Esophagus muscularis mucosa (tissue), 4 donors: Measurements from ENCODE around the gene ERCC6. TPM values are rescaled to one million over a fixed set of nuclear protein-coding genes. Genes with fewer than 3 reads are reported as not detected.

Experiments
- DNase-seq: peaks from one replicate; pipeline ENCODE4 v3.0.0-alpha.2; 2017; ENCODE audit errors: extremely low spot score
- H3K27ac ChIP-seq, 4 donors: fragments of 200-600 bp; sonication (generic); replicated peaks in 1 of 4; 1 replicate in 3 of 4; 2 replicates in 1 of 4; pipeline ENCODE4 v1.5.1; 2016 to 2019; ENCODE audit warnings: mild to moderate bottlenecking in 1 of 4
- H3K27me3 ChIP-seq, 4 donors: fragments of 200-600 bp; sonication (generic); one replicate each; pipeline versions ENCODE4 v1.5.1 to v1.6.0; 2016 to 2019
- H3K36me3 ChIP-seq, 4 donors: fragments of 200-600 bp; sonication (generic); one replicate each; pipeline ENCODE4 v1.5.1; 2016 to 2019
- H3K4me1 ChIP-seq, 4 donors: fragments of 200-600 bp; sonication (generic); one replicate each; pipeline ENCODE4 v1.5.1; 2016 to 2019
- H3K4me3 ChIP-seq, 4 donors: fragments of 200-600 bp; sonication (generic); 1 replicate in 2 of 4; 2 replicates in 2 of 4; pipeline ENCODE4 v1.5.1; 2016 to 2019; ENCODE audit warnings: mild to moderate bottlenecking in 4 of 4, moderate library complexity in 1 of 4
- H3K9me3 ChIP-seq, 4 donors: fragments of 200-600 bp; sonication (generic); 1 replicate in 3 of 4; 2 replicates in 1 of 4; pipeline ENCODE4 v1.5.1; 2016 to 2019
- EP300 ChIP-seq: sonication (generic); formaldehyde crosslinking; IDR thresholded peaks from one replicate; pipeline ENCODE4 v1.6.1; 2017; ENCODE audit warnings: antibody characterized with exemption
- POLR2A ChIP-seq: fragments of 450-650 bp; IDR thresholded peaks from one replicate; pipeline ENCODE4 v1.6.1; 2017; ENCODE audit warnings: antibody characterized with exemption, moderate library complexity, mild to moderate bottlenecking, low read depth
- POLR2AphosphoS5 ChIP-seq, 2 donors: sonication (generic); formaldehyde crosslinking; IDR thresholded peaks; one replicate each; pipeline ENCODE4 v1.6.1; 2017; ENCODE audit warnings: antibody characterized with exemption in 2 of 2
- intact Hi-C: fragments of 100-400 bp; cut with DNase I; formaldehyde crosslinking; loops from one replicate; pipeline ENCODE4 v1.15.1; 2023
- total RNA-seq, 4 donors: library from RNA; depleted of rRNA; stranded (reverse); fragments of >200 nt; gene quantifications; one replicate each; pipeline versions ENCODE4 v1.1.0 to v1.2.1, GENCODE V29; 2016
- TF ChIP-seq, protein P1 (sequence below), 3 experiments: fragments of 200-600 bp in 2 of 3; fragments of 450-650 bp in 1 of 3; sonication (generic) in 2 of 3; IDR thresholded peaks; one replicate each; pipeline ENCODE4 v1.5.1; 2017 to 2019; ENCODE audit warnings: antibody characterized with exemption in 3 of 3, mild to moderate bottlenecking in 2 of 3, moderate library complexity in 1 of 3

Gene ERCC6
- total RNA-seq, 4 donors from 2014 or later = 7.0 to 11.7 (median 9.2) TPM

DNA sequence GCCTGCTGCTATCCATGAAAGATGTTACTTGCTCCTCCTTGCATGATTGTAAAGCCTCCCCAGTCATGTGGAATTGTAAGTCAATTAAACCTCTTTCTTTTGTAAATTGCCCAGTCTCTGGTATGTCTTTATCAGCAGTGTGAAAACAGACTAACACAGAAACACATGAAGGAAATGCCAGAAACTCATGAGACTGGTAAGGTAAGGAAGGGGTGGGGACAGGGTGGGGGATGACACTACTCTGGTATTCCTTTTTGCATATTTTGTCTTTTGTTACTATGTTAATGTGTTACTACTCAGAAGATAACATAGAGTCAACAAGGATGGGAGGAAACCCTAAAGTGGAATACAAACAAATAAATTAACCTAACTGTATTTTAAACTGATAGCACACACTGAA is 73.2 kb downstream of the ERCC6 start:
- TF ChIP-seq, protein P1, sequence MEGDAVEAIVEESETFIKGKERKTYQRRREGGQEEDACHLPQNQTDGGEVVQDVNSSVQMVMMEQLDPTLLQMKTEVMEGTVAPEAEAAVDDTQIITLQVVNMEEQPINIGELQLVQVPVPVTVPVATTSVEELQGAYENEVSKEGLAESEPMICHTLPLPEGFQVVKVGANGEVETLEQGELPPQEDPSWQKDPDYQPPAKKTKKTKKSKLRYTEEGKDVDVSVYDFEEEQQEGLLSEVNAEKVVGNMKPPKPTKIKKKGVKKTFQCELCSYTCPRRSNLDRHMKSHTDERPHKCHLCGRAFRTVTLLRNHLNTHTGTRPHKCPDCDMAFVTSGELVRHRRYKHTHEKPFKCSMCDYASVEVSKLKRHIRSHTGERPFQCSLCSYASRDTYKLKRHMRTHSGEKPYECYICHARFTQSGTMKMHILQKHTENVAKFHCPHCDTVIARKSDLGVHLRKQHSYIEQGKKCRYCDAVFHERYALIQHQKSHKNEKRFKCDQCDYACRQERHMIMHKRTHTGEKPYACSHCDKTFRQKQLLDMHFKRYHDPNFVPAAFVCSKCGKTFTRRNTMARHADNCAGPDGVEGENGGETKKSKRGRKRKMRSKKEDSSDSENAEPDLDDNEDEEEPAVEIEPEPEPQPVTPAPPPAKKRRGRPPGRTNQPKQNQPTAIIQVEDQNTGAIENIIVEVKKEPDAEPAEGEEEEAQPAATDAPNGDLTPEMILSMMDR (IDR thresholded peaks at IDR 0.05) = no peak
- TF ChIP-seq EP300 (no peak), POLR2A (no peak), POLR2AphosphoS5 (IDR thresholded peaks at IDR 0.05) (no peak)

More for the DNA sequence above, 73.2 kb downstream of the ERCC6 start:
- H3K36me3 ChIP-seq = peaks cover 18 to 65% (median 47%) of the 10 kb centered on the region in 4 donors
- intact Hi-C loops = no loop called here
- no peak for DNase-seq
- H3K27me3 ChIP-seq = no peaks in the 10 kb centered on the region
- no peak overlapping the region for H3K27ac ChIP-seq
- H3K4me1 ChIP-seq = no peaks in the 10 kb centered on the region
- no peaks in the 10 kb centered on the region for H3K9me3 ChIP-seq
- no peak overlapping the region for H3K4me3 ChIP-seq

Other genes starting within 250 kb of the ERCC6 start
- under 1 TPM in 2 of 4 donors, not detected in 2; 0.06 to 0.42 TPM for gene C10orf71, start 240.0 kb downstream of the ERCC6 start, total RNA-seq
- not detected for gene DRGX, start 143.0 kb downstream of the ERCC6 start, total RNA-seq
- 1 to 10 TPM in 2 of 4 donors, under 1 TPM in 2; 0.42 to 1.7 (median 0.81) TPM for gene SLC18A3, start 71.2 kb upstream of the ERCC6 start, total RNA-seq
- gene CHAT, start 74.9 kb upstream of the ERCC6 start, total RNA-seq = under 1 TPM in 1 of 4 donors, not detected in 3; 0.17 TPM
- gene C10orf53, start 140.5 kb upstream of the ERCC6 start, total RNA-seq = not detected
- gene OGDHL, start 223.2 kb upstream of the ERCC6 start, total RNA-seq = 1 to 10 TPM in 2 of 4 donors, under 1 TPM in 2; 0.42 to 2.0 (median 0.95) TPM